ENCODE results near the gene ARL10. TPM values are rescaled to one million over a fixed set of nuclear protein-coding genes. Genes with fewer than 3 reads are reported as not detected.

ARL10 gene
- total RNA-seq, 4 donors from 2014 or later: 1.4 to 4.7 (median 2.4) TPM

GRCh38 chr5:176366232-176366894 is 1.1 kb downstream of the ARL10 start:
- Histone ChIP-seq H3K4me3 (peak overlapping the region; percentile 61 to 77 (median 71)), H3K27ac (peak overlapping the region; percentile 95 to 97 (median 96)), H3K27me3 (no peaks in the 10 kb centered on the region), H3K9me3 (no peaks in the 10 kb centered on the region), H3K4me1 (peaks cover 32 to 44% of the 10 kb centered on the region in 2 donors), H3K36me3 (peaks cover 0 to 9% of the 10 kb centered on the region in 2 donors)
- TF ChIP-seq, protein P1, sequence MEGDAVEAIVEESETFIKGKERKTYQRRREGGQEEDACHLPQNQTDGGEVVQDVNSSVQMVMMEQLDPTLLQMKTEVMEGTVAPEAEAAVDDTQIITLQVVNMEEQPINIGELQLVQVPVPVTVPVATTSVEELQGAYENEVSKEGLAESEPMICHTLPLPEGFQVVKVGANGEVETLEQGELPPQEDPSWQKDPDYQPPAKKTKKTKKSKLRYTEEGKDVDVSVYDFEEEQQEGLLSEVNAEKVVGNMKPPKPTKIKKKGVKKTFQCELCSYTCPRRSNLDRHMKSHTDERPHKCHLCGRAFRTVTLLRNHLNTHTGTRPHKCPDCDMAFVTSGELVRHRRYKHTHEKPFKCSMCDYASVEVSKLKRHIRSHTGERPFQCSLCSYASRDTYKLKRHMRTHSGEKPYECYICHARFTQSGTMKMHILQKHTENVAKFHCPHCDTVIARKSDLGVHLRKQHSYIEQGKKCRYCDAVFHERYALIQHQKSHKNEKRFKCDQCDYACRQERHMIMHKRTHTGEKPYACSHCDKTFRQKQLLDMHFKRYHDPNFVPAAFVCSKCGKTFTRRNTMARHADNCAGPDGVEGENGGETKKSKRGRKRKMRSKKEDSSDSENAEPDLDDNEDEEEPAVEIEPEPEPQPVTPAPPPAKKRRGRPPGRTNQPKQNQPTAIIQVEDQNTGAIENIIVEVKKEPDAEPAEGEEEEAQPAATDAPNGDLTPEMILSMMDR (IDR thresholded peaks at IDR 0.05 in 4 of 5, conservative IDR thresholded peaks at IDR 0.05 in 1 of 5): no peak
- no peak for TF ChIP-seq POLR2A (IDR thresholded peaks at IDR 0.05)
- ATAC-seq (no peak), DNase-seq (no peak)
- in situ Hi-C loops (cut with MboI; ENCODE audit: low sequenced_read_pairs in 4 of 4) (no loop called here), intact Hi-C loops (cut with DNase I; ENCODE audit: low total_unique reads) (no loop called here)

GRCh38 chr5:176368726-176369125 is 3.4 kb downstream of the ARL10 start:
- Histone ChIP-seq H3K4me1 (peaks cover 54 to 63% of the 10 kb centered on the region in 2 donors), H3K4me3 (no peak overlapping the region), H3K36me3 (peaks cover 0 to 9% of the 10 kb centered on the region in 2 donors), H3K9me3 (no peaks in the 10 kb centered on the region), H3K27me3 (no peaks in the 10 kb centered on the region), H3K27ac (peak overlapping the region; percentile 95 to 97 (median 96))
- intact Hi-C loops (cut with DNase I; ENCODE audit: low total_unique reads): no loop called here
- TF ChIP-seq POLR2A (IDR thresholded peaks at IDR 0.05): no peak
- TF ChIP-seq, protein P1 (IDR thresholded peaks at IDR 0.05 in 4 of 5, conservative IDR thresholded peaks at IDR 0.05 in 1 of 5): no peak
- DNase-seq (no peak), ATAC-seq (no peak)
- in situ Hi-C loops (cut with MboI; ENCODE audit: low sequenced_read_pairs in 4 of 4): no loop called here

GRCh38 chr5:176369934-176370711 is 4.8 kb downstream of the ARL10 start:
- Histone ChIP-seq H3K4me3 (no peak overlapping the region), H3K4me1 (peaks cover 57 to 62% of the 10 kb centered on the region in 2 donors), H3K27me3 (no peaks in the 10 kb centered on the region), H3K36me3 (peaks cover 0 to 9% of the 10 kb centered on the region in 2 donors), H3K27ac (peak overlapping the region; percentile 95 to 97 (median 96)), H3K9me3 (no peaks in the 10 kb centered on the region)
- DNase-seq (peak; percentile 67 to 87), ATAC-seq (peak; percentile 69 to 71)
- TF ChIP-seq POLR2A (IDR thresholded peaks at IDR 0.05): no peak
- TF ChIP-seq, protein P1 (IDR thresholded peaks at IDR 0.05 in 4 of 5, conservative IDR thresholded peaks at IDR 0.05 in 1 of 5): no peak
- intact Hi-C loops (cut with DNase I; ENCODE audit: low total_unique reads) (loop anchor here (2.0 kb wide), 1 partner anchor 19 kb away; the partner anchor contains the start of genes HIGD2A and NOP16), in situ Hi-C loops (cut with MboI; ENCODE audit: low sequenced_read_pairs in 4 of 4) (no loop called here)

- intact Hi-C loops (cut with DNase I; ENCODE audit: low total_unique reads) (loop anchor here (2.0 kb wide), 1 partner anchor 17 kb away; the partner anchor contains the start of genes HIGD2A and NOP16), in situ Hi-C loops (cut with MboI; ENCODE audit: low sequenced_read_pairs in 4 of 4) (no loop called here)
- peak; percentile 78 to 94 for DNase-seq
- TF ChIP-seq POLR2A (IDR thresholded peaks at IDR 0.05): peak; percentile 31 to 44
- TF ChIP-seq, protein P1 (IDR thresholded peaks at IDR 0.05 in 4 of 5, conservative IDR thresholded peaks at IDR 0.05 in 1 of 5): no peak
- Histone ChIP-seq H3K4me3 (peak overlapping the region in 1 of 4 donors; percentile 5), H3K27me3 (no peaks in the 10 kb centered on the region), H3K27ac (peak overlapping the region; percentile 95 to 97 (median 96)), H3K36me3 (peaks cover 0 to 9% of the 10 kb centered on the region in 2 donors), H3K4me1 (peaks cover 52 to 59% of the 10 kb centered on the region in 2 donors), H3K9me3 (no peaks in the 10 kb centered on the region)
- peak; percentile 48 to 55 for ATAC-seq
Measured at GRCh38 chr5:176371621-176372539, 6.6 kb downstream of the ARL10 start.

Measured in gastrocnemius medialis (tissue), 4 donors.